Measurements from ENCODE around the gene COL18A1.
"Not testable (repeated sequence)": the region's sequence is repeated elsewhere in the genome, so short reads cannot be mapped to it uniquely, and the experiment has no call there.

The COL18A1 gene

GRCh38 chr21:45404730-45405270 is at the start of gene COL18A1:
COL18A1 (plus strand) TSS chr21:45405165; CDS start chr21:45405231, 66 bp downstream.
- peak in 1 of 2 donors; percentile 31 for DNase-seq

- no peak for DNase-seq
These were observed 49.4 kb upstream of the COL18A1 start for GRCh38 chr21:45355573-45355972.

- no peak for DNase-seq
These were observed 48.7 kb upstream of the COL18A1 start for GRCh38 chr21:45356251-45356650.

GRCh38 chr21:45356653-45357435 is 48.1 kb upstream of the COL18A1 start:
- DNase-seq: no peak

- DNase-seq: no peak
These were observed 47.3 kb upstream of the COL18A1 start for GRCh38 chr21:45357436-45358260.

GRCh38 chr21:45358261-45358670 is 46.7 kb upstream of the COL18A1 start:
- no peak for DNase-seq

- DNase-seq: no peak
These were observed 46.2 kb upstream of the COL18A1 start for GRCh38 chr21:45358711-45359310.

- DNase-seq: no peak
These were observed 45.3 kb upstream of the COL18A1 start for GRCh38 chr21:45359451-45360217.

GRCh38 chr21:45361033-45361997 is 43.6 kb upstream of the COL18A1 start:
- no peak for DNase-seq

- DNase-seq: no peak
These were observed 42.8 kb upstream of the COL18A1 start for GRCh38 chr21:45362077-45362747.

GRCh38 chr21:45362748-45363145 is 42.2 kb upstream of the COL18A1 start:
- DNase-seq: no peak

- DNase-seq: not testable (repeated sequence)
These were observed 41.7 kb upstream of the COL18A1 start for GRCh38 chr21:45363272-45363671.

GRCh38 chr21:45363921-45364467 is 41.0 kb upstream of the COL18A1 start:
- peak in 1 of 2 donors; percentile 20 for DNase-seq

- no peak for DNase-seq
These were observed 40.3 kb upstream of the COL18A1 start for GRCh38 chr21:45364468-45365185.

- no peak for DNase-seq
These were observed 39.8 kb upstream of the COL18A1 start for GRCh38 chr21:45365186-45365607.

- no peak for DNase-seq
These were observed 39.2 kb upstream of the COL18A1 start for GRCh38 chr21:45365608-45366241.

- no peak for DNase-seq
These were observed 38.5 kb upstream of the COL18A1 start for GRCh38 chr21:45366476-45366875.

- no peak for DNase-seq
These were observed 38.0 kb upstream of the COL18A1 start for GRCh38 chr21:45366931-45367401.

All from CD4-positive, alpha-beta T cell treated with Interleukin-4 for 1 hour (primary cell).